NCI-H82 treated with DMSO at 0.1 percent for 48 hours (cell line): Measurements from ENCODE around the gene FAXC.
"Not testable (repeated sequence)": the region's sequence is repeated elsewhere in the genome, so short reads cannot be mapped to it uniquely, and the experiment has no call there.

ENCODE experiments used
- DNase-seq: peaks from one replicate; lab custom pipeline; 2025; ENCODE audit not compliant: unreplicated experiment; lab: John Stamatoyannopoulos, UW

The FAXC gene

DNA sequence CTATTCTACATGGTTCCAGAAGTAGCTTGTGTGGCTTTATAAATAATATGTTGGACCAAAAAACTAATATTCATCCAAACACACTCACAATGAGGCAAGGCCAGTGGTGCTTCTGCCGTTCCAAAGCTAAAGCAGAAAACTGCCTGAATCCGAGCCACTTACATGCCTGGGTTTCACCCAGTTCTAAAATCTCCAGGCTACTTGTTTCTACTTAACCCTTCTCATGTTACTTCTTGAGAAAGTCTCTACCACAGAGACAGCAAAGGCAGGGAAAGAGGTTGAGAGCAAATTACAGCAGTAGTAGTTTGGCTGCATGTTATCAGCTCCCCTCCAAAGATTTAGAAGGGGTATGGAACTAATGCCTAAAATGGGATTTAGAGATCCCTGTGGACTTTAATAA is 62.0 kb downstream of the FAXC start:
- DNase-seq: peak; percentile 5

DNA sequence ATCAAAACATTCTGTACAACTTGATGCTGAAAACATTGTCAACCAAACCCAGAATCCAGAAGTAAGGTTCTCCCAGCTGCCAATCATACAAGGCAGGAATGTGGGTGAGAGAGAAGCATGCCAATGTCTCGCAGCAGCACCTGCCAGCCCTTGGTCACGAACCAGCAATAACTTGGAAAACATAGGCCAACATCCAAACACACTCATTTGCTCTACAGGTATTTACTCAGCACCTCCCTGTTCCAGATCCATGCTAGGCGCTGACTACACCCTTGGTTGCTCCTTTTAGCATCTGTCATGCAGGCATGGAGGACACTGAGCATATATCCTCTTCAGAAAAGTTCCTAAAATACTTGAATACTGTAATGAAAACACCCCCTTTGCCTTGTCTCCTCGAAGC is 63.6 kb downstream of the FAXC start:
- DNase-seq: no peak

DNA sequence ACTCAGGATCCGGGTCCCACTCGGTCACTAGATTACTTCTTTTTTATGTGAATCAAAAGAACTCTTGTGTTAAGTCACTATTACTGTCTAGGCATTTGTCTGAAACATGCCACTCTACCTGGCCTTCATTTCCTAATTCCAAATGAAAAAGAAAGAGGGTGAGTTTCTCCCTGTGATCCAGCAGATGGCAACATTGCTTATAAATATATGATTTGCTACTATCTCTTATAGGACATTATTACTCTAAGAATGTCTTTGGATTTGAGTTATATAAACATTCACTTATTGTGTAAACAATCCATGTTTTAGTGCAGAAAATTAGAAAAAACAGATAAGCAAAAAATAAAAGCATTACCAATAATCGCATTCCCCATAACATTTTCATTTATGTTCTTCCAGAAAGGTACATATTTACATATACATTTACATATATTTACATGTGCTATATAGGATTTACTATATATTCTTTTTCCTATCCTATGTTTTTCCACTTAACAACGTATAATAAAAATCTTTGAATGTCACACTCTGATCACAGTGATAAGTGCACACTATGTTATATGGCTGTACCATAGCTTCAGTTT is 66.9 kb downstream of the FAXC start:
- no peak for DNase-seq

DNA sequence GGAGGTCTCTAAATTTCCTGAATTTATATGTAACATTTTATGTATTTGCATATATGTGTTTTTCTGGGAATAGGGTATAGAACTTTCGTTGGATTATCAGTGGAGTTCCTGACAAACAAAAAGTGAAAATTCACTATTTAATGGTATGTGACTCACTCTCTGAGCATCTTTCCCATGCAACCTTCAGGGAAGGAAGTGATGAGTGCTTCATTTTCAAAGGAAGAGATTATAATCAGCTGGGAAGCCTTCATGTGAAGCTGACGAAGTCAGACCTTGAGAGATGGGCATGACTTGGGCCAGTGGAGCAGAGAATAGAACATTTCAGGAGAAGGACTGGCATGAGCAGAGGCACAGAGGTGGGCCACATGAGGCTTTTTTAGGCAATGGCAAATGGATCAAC is 72.7 kb downstream of the FAXC start:
- DNase-seq: no peak

DNA sequence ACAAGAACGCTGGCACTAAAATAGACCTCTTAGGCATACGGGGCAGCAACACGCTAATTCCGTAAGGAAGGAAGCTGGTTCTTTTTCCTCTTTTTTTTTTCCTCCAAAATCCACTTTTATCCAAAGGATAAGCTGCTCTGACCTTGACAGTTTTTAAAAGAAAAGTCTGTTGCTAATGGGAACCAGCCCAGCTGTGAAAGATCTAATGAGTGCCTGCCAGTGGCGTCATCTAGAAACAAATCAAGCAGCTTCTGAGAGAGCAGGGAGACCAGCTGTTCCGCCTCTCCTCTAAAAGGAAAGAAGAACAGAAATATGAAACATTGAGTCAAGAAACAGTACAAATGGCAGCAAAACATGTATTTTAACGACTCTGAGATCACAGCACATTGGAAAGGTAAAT is 78.6 kb downstream of the FAXC start:
- DNase-seq: no peak

DNA sequence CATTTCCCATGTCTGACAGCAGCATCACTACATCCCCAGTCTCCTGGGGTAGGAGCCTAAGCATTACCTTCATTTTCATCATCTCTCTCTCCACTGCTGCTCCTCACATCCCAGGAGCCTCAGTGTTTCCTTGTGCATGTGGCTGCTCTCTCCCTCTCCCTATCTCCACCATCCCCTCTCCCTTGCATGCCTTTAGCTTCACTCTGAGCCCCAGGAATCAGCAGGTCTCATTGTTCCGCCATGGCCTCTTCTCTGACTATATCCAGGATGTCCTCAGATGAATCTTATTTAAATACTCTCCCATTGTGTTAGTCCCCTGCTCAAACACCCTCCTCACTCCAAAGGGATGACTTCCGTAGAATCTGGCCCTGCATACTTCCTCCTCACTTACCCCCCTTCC is 79.4 kb downstream of the FAXC start:
- DNase-seq: no peak

DNA sequence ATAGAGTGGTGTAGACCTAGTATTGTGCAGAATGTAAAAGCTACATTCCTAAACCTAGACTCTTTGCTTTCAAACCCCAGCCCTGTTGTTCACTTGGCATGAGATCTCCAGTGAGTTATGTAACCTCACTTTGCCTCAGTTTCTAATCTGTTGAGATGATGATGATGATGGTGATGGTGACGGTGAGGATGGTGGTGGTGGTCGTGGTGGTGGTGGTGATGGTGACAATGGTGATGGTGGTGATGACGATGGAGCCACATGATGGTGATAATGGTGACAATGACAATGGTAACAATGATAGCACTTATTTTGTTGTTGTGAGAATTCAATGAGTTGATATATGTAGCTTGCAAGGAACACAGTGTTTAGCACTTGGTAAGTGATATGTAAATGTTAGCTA is 80.3 kb downstream of the FAXC start:
- DNase-seq: no peak

DNA sequence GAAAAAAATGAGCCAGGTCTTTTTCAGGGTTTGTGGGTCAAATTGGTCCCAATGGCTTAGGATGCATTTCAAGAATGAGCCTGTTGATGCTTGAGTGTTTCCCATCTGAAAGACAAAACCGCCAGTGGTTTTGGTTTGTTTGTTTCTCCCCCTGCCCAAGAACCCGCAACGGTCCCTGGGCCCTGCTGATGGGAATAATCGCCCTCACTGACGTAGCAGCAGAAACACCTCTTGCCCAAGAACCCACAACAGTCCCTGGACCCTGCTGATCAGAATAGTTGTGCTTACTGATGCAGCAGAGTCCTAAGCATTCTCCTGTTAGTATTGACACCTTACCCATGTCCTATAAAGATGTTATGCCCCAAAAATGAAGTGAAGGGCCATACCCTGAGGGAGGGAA is 82.5 kb downstream of the FAXC start:
- not testable (repeated sequence) for DNase-seq

DNA sequence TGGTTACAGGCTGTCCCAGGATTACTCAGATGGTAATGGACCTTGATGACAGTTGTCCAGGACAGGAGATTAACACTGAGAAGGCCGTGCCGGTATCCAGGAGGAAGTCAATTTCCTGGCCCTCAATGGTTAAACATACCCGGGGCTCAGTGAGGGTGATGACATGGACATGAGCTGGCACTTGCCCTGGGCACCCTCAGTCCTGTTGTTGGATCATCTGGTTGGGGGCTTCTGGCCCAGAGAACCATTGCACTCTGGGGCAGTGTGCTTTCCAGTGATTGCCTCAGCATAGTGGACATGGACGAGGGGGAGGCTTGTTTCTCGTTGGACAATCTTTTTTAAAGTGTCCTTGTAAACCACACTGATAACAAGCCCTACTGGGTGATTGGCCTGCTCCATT is 84.0 kb downstream of the FAXC start:
- not testable (repeated sequence) for DNase-seq

DNA sequence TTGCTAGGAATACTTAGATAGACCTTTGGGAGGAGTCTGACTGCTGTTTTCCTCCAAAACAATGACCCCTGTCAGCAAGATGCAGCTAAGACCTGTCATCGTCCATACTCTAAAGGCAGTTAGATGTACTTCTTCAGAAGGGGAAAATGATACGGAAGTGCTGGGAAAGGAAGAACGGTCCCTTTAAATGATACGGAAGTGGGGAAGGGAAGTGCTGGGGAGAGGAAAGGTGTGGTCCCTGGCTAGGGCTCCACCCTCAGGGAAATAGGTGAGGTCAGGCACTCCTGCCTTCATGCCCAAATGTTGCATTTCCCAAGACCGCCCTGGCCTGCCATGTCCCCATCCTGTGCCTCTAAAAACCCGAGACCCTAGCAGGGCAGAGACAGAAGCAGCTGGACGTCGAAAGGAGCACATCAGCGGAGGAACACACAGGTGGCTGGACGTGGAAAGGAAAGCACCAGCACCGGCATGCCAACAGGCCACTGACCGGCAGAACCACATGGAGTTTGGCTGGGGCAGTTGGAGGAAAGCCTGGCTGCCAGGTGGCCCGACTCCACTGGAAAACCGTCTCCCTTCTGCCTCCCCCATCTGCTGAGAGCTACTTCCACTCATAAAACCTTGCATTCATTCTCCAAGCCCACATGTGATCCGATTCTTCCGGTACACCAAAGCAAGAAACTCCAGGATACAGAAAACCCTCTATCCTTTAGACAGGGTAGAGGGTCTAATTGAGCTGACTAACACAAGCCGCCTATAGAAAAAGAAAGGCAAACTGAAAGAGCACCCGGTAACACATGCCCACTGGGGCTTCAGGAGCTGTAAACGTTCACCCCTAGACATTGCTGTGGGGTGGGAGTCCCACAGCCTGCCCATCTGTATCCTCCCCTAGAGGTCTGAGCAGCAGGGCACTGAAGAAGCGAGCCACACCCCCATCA is 94.6 kb downstream of the FAXC start:
- DNase-seq: no peak

DNA sequence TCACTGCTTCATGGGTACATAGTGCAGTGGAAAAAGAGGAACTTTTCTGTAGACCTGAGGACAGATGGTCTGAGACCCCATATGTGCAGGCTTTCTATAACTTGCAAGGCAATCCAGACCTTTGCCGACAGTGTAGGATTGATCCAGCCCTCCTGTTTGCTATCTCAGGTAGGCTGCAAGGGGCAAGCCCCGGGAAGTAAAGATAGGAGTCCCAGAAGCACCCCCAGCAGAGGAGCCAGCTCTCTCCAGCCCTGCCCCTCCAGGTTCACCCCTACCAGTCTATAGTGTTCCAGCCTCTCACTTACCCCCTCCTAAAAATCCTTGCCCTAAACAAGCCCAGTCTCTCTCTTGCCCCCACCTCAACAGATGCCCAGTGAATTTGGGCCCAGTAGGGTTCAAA is 96.2 kb downstream of the FAXC start:
- DNase-seq: no peak

DNA sequence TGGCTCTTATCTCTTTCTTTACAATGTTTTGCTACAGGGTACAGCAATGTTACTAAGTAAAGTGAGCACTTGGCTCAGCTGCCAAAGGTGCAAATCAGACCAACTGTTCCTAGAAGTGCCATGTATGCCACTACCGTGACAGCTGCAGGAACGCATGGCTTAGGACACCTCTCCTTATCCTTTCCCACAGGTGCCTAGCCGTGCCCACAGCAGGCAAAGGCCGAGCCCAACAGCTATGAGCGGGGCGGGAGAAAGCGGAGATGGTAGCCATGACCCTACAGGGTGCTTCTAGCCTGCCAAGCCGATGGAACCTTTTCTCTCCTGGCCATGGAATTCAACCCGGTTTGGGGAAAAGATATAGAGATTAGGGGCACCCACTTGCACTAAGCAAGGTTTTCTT is 97.1 kb downstream of the FAXC start:
- no peak for DNase-seq

DNA sequence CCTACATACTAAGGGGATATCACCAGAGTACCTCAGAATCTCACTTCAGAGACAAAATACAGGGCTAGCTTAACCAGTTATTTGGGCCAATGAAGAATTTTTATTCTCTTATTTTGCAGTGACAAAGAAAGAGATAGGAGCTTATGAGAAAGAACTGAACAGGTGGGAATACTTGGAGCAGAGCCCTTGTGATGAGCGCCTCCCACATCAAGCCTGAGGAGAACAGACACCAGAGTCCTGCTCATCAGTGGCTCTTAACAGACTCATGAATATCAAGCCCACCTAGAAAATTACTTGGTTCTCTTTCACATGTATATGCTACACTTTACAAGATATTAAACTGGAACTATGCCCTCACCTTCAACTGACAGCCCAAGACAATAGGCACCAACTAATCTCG is 99.0 kb downstream of the FAXC start:
- DNase-seq: no peak

DNA sequence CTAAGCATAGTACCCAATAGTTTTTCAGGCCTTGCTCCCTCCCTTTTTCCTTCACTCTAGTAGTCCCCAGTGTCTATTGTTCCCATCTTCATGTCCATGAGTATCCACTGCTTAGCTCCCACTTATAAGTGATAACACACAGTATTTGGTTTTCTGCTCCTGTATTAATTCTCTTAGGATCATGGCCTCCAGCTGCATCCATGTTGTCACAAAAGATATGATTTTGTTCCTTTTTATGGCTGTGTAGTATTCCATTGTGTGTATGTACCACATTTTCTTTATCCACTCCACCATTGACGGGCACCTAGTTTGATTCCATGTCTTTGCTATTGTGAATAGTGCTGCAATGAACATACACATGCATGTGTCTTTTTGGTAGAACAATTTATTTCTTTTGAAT is 102.9 kb downstream of the FAXC start:
- DNase-seq: no peak

DNA sequence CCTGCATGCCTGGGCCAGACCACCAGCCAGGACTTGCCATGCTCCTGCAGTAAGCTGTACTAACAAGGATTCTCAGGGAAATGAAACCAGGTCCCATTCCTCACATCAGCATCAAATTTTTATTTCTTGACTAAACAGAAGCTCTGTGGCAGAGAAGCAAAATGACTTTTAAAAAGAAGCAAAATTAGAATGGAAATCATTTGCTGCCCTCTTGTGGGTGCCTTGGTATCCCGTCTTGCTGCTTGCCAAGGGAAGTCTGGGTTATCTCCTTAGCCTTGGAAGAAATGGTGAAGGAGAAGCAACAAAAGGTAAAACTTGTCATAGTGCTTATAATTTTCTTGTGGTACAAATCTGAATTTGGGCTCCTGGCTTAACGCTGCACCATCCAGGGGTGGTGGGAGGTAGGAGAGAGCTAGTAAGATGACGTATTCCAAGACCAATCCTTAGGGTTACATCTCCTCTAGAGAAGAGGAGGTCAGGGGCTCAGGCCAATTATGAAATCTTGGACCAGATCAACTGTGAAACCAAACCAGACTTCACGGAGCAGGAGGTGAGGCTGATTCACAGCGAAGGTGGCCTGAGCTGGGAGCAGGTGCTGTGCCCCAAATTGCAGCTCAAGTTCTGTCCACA is 107.5 kb downstream of the FAXC start:
- peak; percentile 12 for DNase-seq

DNA sequence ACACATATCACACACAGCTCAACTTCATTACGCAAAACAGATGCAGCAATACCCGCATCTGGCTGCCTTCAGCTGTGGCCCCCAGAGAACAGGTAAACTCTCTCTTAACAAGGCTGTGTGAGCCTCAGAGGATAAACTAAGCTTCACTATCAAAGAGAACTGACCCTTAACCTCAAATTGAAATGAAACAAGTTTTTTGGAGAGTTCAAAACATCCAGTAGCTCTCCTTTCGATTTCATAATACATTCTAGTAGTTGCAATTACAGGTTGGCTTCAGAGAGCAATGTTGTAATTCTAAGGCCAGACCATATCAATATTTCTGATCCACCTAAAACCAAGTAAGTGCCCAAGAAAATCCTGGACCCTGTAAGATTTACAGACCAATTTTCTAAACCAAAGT is 113.5 kb downstream of the FAXC start:
- no peak for DNase-seq

DNA sequence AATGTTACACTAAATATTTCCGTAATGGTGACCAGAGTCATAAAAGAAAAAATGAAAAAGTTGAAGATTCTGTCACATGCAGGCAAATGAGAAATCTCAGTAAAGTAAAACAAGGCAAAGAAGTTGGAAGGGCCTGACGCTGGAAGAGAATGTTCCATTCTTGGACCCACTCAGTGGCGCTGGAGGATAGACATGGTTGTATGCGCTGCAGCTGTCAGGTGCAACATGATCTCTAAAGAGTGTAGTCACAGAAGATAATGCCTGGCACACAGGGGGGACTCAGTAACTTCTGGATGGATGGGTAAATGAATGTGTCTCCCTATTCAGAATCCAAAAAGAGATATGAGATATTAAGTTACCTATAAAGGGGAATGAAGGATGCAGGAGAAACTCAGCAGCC is 116.3 kb downstream of the FAXC start:
- no peak for DNase-seq

DNA sequence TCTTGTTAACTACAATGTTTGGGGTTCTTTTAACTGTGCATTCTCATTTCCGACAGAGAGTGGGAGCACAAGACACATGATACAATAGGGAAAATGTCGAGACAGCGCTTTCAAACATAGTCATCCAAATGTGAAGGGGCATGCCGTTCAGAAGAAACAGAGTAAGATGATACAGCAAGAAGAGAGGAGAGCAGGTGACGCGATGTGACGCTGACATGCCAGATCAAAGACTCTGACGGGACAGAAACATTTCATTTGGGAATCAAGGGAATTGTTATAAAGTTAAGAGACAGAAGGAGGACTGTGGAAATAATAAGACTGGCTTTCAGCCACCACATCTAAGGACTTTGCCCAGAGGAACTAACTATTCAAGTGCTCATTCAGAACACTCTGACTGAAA is 117.4 kb downstream of the FAXC start:
- DNase-seq: no peak

DNA sequence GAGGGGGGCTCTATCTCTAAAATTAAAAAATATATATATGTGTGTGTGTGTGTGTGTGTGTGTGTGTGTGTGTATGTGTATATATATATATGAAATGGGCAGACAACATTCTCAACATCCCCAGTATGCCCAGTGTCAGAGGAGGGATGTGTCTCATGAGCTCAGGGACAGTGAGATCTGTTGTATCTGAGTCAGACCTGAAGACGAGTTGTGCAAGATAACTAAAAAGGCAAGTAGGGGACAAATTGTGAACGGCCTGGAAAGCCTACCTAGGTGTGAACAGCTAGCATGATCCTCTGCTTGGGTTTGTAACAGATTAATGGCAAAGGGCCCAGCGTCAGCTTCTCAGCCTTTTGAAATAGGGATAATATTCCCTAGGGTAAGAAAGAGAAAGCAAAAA is 124.3 kb downstream of the FAXC start:
- no peak for DNase-seq
